ENCODE measurements around the gene SURF4.

SURF4 gene

GRCh38 chr9:133375724-133376654 lies at the start of gene SURF4, which contains the start of gene STKLD1:
TSS of gene SURF4 (minus strand) at chr9:133376060. CDS start at chr9:133375969, 91 bp downstream.
TSS of gene STKLD1 (plus strand) at chr9:133376366. CDS start at chr9:133376474, 108 bp downstream.
- DNase-seq = peak; percentile 94

DNA sequence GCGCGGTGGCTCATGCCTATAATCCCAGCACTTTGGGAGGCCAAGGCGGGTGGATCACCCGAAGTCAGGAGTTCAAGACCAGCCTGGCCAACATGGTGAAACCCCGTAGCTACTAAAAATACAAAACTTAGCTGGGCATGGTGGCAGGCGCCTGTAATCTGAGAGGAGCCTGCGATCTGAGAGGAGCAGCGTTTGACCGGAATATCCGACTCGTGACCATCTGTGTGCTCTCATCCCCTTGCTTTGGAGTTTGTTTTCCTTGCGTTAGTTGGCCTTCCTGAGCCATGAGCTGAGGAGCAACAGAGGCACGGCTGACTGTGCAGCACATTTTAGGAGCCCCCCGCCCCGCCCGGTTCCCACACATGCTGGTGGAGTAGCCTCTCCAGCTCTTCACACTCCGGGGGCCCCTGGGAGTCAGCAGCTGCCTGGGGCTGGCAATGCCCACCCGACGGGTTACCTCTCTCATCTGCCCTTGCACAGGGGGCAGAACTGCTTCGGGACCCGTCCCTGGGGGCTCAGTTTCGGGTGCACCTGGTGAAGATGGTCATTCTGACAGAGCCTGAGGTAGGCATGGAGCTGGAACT lies 49.3 kb upstream of the SURF4 start:
- no peak for DNase-seq

DNA sequence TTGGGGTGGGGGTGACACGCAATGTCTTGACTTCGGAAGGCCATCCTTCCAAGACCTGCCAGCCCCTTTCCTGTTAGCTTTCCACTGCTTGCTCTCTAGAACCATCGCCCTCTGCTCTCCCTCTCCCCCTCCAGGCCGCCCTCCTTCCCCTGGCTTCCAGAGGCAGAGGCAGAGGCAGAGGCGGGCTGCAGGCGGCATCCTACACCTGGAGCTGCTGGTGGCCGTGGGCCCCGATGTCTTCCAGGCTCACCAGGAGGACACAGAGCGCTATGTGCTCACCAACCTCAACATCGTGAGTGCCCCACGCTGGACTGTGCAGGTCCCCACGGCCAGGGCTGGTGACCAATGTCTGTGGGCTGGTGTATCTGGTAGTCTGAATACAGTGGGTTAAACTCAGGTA lies 48.3 kb upstream of the SURF4 start:
- no peak for DNase-seq

DNA sequence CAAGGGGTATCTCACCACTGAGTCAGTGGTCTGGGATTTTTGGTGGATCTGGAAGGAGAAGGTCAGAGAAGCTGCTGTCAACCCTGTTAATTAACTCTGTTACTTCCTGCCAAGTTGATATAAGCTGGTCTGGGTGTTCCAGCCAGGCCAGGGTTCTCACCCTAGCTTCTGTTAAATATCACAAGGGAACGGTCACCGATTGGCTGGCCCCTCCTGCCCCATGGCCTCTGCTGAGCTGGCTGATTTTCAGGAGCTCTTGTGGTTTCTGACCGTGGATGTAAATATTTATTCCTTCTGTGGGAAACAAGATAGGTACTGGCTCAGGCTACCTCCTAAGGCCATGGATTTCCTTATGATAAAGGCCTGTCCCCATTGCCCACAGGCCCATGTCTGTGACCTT lies 47.4 kb upstream of the SURF4 start:
- DNase-seq = no peak

GRCh38 chr9:133421615-133422542 lies 46.0 kb upstream of the SURF4 start, which contains the start of gene ADAMTS13:
TSS of gene ADAMTS13 (plus strand) at chr9:133422367. CDS start at chr9:133422444, 77 bp downstream.
- DNase-seq = no peak

GRCh38 chr9:133420392-133420827 lies 44.5 kb upstream of the SURF4 start:
- DNase-seq = no peak

DNA sequence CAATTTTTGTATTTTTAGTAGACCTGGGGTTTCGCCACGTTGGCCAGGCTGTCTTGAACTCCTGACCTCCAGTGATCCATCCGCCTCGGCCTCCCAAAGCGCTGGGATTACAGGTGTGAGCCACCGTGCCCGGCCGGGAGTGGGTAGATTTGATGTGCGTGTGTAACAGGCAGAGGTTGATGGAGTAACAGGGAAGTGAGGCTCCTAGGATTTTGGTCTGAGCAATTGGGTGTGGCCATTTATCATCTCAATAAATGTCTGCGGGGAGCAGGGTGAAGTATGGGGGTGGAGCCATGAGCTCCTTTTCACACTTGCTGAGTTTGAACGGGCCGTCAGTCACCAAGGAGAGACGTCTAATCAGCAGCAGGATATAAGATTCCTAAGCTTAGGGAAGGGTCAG lies 43.1 kb upstream of the SURF4 start:
- DNase-seq = no peak

DNA sequence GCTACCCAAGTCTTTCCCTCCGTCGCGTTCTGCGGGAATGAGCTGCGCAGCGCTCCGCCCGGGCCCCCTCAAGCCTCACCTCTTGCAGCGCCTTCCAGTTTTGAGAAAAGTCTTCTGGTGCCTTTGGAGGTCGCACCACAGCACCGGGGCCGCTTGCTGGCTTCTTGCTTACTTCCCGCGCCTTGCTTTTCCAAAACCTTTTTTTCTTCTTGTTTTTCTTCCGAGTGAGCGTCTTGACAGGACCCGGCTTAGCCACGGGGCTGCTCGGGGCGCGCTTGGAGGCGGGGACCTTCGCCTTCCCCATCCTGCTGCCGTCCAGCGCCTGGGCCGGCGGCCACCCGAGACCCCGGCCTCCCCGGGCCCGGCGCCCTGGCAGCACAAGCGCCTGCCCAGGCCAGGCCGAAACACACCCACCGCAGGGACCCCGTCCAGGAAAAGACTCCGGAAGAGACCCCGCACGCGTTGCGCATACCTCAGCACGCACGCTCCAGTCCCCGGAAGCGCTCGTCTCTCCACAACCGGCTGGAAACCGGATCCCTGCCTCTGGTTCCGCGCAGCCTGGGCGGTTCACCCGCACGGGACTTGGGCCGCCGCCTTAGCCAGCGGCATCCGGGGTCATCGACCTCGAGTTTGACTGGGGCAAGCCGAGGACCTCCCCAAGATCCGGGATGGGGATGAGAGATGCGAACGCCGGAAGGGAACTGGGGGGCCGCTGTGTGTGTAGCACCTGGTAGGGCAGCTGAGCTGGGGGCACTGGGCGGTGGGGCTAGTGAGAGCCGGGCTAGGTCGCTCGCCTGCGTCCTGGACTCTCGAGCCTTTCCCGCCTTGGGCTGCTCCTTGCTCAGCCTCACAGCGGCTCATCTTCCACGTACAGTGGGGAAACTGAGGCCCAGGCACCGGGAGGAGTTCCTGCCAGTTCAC lies 41.9 kb upstream of the SURF4 start, which contains the start of gene REXO4:
TSS of gene REXO4 (minus strand) at position 470 of the 921 bp plus-strand sequence. CDS start at position 304, 166 bp downstream.
- DNase-seq = peak; percentile 93

- DNase-seq = no peak
Observed at GRCh38 chr9:133415170-133415569, 39.3 kb upstream of the SURF4 start.

- no peak for DNase-seq
Observed at GRCh38 chr9:133408042-133408441, 32.2 kb upstream of the SURF4 start.

DNA sequence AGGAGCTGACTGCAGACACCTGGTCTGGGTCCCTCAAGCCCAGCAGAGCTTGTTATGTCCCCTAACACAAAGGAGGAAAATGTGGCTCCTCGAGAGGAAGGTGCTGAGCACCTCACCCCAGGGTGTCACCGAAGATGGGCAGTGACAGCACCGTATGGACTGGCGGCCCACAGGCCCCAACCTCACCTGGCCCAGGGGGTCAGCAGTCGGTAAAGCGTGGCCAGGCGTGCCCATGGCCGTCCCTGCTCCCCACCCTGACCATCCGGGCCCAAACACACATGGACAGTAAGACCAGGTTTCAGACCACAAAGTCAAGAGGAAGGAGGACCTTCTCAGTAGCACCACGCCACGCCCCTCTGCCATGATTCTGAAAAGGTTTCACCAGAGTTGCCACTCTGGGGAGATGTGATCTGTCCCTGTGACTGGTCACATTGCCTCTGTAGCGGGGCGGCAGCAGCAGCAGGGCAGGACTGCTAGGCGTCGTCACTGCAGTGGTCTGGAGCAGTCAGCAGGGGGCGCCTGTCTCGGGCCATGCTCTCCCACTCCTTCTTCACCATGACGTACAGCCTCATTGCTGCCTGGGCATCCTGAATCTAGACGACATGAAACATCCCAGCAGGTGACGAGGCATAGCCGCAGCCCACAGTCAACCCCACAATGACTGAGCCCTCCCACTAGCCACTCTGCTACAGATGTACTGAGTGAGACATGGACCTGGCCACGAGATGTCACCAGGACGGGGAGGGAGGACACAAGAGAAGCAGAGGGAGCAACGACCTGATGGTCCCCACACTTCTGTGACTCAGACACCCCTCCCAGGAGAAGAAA lies 30.8 kb upstream of the SURF4 start:
- peak; percentile 57 for DNase-seq

DNA sequence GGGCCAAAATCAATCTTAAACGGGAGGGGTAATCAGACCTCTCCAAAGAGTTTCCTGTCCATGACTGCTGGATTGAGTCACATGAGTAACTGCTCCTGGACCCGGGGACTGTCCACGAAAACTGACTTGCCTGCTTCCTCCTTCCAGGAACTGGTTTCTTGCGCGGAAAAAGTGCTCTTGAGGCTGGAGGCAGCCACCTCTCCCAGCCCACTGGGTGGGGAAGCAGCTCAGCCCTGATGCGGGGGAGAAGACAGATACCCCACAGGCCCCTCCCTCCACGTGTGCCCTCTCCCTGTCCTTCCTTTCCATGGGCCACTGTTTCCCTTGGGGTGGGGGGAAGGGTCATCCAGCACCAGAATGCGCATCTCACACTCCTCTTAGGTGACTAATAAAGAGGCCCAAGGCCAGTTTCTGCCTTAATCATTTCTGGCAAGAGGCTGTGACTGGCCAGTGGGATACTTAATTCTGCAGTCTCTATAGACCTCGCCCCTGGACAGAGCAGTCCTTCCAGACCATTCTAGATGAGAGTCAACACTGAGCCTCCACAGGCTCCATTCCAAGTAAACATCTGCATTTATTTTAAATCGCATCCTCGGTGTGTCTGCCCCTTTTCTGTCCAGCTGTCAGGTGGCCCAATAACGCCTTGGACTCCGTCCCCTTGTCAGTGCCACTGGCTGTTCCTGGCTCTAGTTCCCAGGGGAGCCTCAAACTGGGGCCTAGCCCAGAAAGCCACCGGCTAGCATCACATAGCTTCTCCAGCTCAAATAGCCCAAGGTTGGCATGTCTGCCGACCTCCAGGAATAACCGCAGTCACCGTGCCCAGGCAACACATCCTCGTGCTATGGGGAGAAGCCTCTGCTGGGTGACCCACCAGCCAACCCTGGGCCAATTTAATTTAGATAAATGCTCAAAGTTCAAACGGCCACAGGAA lies 29.9 kb upstream of the SURF4 start:
- no peak for DNase-seq

- DNase-seq = no peak
Observed at GRCh38 chr9:133404454-133405002, 28.7 kb upstream of the SURF4 start.

- no peak for DNase-seq
Observed at GRCh38 chr9:133403766-133404453, 28.1 kb upstream of the SURF4 start.

DNA sequence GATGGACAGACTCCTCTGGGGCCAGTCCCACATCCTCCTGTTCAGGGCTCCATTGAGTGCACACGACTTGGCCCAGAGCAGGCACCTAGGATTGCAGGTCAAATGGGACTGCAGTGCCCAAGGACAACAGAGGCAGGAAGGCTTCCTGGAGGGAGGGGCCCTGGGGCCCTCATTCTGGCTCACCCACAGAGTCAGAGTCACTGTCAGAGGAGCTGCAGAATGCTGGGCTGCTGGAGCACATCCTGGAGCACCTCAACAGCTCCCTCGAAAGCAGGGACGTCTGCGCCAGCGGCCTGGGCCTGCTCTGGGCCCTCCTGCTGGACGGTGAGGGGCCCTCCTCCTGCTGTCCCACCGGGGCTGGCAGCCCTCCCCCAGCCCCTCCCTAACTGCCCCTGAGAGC lies 26.8 kb upstream of the SURF4 start:
- no peak for DNase-seq

DNA sequence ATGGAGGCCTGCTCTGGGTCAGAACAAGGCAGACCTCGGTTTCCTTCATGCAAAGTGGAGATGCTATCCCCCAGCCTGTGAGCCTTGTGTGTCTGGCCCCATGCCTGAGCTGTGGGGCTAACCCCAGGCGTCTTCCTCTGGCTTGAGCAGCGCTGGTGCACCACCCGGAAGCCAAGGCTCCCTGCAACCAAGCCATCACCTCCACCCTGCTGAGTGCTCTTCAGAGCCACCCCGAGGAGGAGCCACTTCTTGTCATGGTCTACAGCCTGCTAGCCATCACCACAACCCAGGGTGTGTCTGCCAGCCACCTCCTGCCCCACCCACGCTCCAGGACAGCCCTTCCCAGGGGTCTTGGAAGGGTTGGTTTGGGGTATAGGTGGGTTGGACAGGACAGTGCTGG lies 25.7 kb upstream of the SURF4 start:
- DNase-seq = no peak

DNA sequence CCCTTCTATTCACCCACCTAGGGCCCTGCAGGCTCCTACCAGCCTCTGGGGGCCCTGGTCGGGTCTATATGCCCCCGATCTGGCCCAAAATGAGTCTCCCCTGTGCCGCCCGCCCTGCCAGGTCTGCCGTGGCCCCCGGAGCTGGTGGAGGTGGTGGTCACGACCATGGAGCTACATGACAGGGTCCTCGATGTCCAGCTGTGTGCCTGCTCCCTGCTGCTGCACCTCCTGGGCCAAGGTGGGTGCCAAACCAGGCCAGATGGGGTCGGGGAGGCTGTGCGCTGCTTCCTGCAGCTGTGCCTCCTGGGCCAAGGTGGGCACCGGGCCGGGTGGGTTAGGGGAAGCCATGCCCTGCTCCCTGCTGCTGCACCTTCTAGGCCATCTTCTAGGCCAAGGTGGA lies 24.4 kb upstream of the SURF4 start:
- DNase-seq = no peak

GRCh38 chr9:133397895-133398294 lies 22.0 kb upstream of the SURF4 start:
- no peak for DNase-seq

DNA sequence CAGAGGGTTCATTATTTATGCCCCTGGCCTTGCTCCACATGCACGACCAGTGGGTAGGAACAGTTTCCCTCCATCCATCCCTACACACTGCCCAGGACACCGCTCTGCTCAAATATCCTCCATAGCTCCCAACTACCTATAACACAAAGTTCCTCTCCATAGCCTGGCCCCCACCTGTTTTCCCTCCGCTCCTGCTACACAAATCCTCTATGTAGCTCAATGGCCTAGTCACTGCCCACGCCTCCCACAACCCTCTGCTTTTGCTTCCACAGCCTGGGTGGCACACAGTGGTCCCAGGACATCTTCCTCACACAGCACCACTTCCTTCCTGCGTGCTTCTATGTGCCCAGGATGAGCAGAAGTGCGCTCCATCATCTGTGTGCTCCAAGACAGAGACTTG lies 21.5 kb upstream of the SURF4 start:
- DNase-seq = no peak
